ENCODE results near the gene TXN2. TPM values are rescaled to one million over a fixed set of nuclear protein-coding genes. Genes with fewer than 3 reads are reported as not detected.
A peak's percentile ranks its signal among the peaks of the same experiment; 100 is the strongest.

Gene TXN2
- total and polyA plus RNA-seq, 2 of the 4 experiments (the other 2 are of a cell fraction): 49.6 to 166 TPM

GRCh38 chr22:36463783-36464184 lies 17.7 kb downstream of the TXN2 start:
- TF ChIP-seq POLR2A (IDR thresholded peaks at IDR 0.05; ENCODE audit: low read depth, low read length): no peak
- TF ChIP-seq, protein P1, sequence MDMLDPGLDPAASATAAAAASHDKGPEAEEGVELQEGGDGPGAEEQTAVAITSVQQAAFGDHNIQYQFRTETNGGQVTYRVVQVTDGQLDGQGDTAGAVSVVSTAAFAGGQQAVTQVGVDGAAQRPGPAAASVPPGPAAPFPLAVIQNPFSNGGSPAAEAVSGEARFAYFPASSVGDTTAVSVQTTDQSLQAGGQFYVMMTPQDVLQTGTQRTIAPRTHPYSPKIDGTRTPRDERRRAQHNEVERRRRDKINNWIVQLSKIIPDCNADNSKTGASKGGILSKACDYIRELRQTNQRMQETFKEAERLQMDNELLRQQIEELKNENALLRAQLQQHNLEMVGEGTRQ (IDR thresholded peaks at IDR 0.05; ENCODE audit: low read depth, low read length): no peak
- TF ChIP-seq RCOR1 (IDR thresholded peaks at IDR 0.05; ENCODE audit: insufficient replicate concordance, low read length): no peak
- TF ChIP-seq MXI1 (IDR thresholded peaks at IDR 0.05; ENCODE audit: borderline replicate concordance, low read depth, low read length): no peak
- no peak for TF ChIP-seq NFE2L2 (IDR thresholded peaks at IDR 0.05; ENCODE audit: low read depth, low read length)
- TF ChIP-seq, protein P2, sequence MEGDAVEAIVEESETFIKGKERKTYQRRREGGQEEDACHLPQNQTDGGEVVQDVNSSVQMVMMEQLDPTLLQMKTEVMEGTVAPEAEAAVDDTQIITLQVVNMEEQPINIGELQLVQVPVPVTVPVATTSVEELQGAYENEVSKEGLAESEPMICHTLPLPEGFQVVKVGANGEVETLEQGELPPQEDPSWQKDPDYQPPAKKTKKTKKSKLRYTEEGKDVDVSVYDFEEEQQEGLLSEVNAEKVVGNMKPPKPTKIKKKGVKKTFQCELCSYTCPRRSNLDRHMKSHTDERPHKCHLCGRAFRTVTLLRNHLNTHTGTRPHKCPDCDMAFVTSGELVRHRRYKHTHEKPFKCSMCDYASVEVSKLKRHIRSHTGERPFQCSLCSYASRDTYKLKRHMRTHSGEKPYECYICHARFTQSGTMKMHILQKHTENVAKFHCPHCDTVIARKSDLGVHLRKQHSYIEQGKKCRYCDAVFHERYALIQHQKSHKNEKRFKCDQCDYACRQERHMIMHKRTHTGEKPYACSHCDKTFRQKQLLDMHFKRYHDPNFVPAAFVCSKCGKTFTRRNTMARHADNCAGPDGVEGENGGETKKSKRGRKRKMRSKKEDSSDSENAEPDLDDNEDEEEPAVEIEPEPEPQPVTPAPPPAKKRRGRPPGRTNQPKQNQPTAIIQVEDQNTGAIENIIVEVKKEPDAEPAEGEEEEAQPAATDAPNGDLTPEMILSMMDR (conservative IDR thresholded peaks at IDR 0.05; ENCODE audit: low read depth, low read length): no peak
- TF ChIP-seq RFX5 (IDR thresholded peaks at IDR 0.05; ENCODE audit: low read depth, low read length): no peak
- no peak for TF ChIP-seq MAFK (IDR thresholded peaks at IDR 0.05; ENCODE audit: low read depth, low read length)
- no peak for TF ChIP-seq SMC3 (IDR thresholded peaks at IDR 0.05; ENCODE audit: low read depth, low read length)
- TF ChIP-seq MAZ (IDR thresholded peaks at IDR 0.05; ENCODE audit: borderline replicate concordance, low read depth, low read length): no peak
- no peak for TF ChIP-seq RAD21 (IDR thresholded peaks at IDR 0.05; ENCODE audit: low read length)
- no peak for TF ChIP-seq CEBPB (IDR thresholded peaks at IDR 0.05; ENCODE audit: low read depth, low read length)
- TF ChIP-seq, protein P3, sequence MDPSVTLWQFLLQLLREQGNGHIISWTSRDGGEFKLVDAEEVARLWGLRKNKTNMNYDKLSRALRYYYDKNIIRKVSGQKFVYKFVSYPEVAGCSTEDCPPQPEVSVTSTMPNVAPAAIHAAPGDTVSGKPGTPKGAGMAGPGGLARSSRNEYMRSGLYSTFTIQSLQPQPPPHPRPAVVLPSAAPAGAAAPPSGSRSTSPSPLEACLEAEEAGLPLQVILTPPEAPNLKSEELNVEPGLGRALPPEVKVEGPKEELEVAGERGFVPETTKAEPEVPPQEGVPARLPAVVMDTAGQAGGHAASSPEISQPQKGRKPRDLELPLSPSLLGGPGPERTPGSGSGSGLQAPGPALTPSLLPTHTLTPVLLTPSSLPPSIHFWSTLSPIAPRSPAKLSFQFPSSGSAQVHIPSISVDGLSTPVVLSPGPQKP (IDR thresholded peaks at IDR 0.05; ENCODE audit: borderline replicate concordance, low read depth, low read length): no peak
- TF ChIP-seq CHD1 (IDR thresholded peaks at IDR 0.05; ENCODE audit: low read depth, low read length): no peak
- TF ChIP-seq FOS (IDR thresholded peaks at IDR 0.05; ENCODE audit: low read depth, low read length): no peak
- no peak for TF ChIP-seq BHLHE40 (IDR thresholded peaks at IDR 0.05; ENCODE audit: low read depth, low read length)
- Histone ChIP-seq H3K9ac (ENCODE audit: low read depth, low read length) (no peak overlapping the region), H3K4me1 (ENCODE audit: control insufficient read depth, insufficient read depth, low read length) (peaks cover 41% of the 10 kb centered on the region), H3K4me2 (ENCODE audit: low read depth, low read length) (no peak overlapping the region), H2BK5ac (ENCODE audit: low read depth, low read length, poor library complexity, severe bottlenecking) (peak overlapping the region; percentile 43), H3K36me3 (ENCODE audit: control insufficient read depth, insufficient read depth, low read length) (no peaks in the 10 kb centered on the region), H4K91ac (ENCODE audit: insufficient read depth, low read depth, low read length) (peak overlapping the region; percentile 89), H3K9me3 (ENCODE audit: control insufficient read depth, insufficient read depth, low read length) (no peaks in the 10 kb centered on the region), H4K20me1 (ENCODE audit: insufficient read depth, low read length) (peaks cover 7% of the 10 kb centered on the region), H3K14ac (replicated peaks; ENCODE audit: low read depth, low read length) (peak overlapping the region; percentile 60), H2AK5ac (ENCODE audit: low read depth, low read length) (peak overlapping the region; percentile 99), H4K8ac (ENCODE audit: low read depth in 2 of 2, low read length in 2 of 2) (peak overlapping the region in 1 of 2 experiments; percentile 26; a peak in 1 of 4 replicates), H3K27ac (ENCODE audit: insufficient read depth, low read length) (no peak overlapping the region), H2BK15ac (ENCODE audit: low read depth, low read length) (peak overlapping the region; percentile 66; the same call in 2 of the 3 replicates), H3K9me1 (ENCODE audit: insufficient read depth, low read length) (peaks cover 32% of the 10 kb centered on the region), H4K5ac (ENCODE audit: low read depth, low read length) (no peak overlapping the region), H3K27me3 (ENCODE audit: control insufficient read depth, insufficient read depth, low read length) (no peaks in the 10 kb centered on the region), H3K4ac (ENCODE audit: low read depth, low read length) (peak overlapping the region; percentile 97), H3K18ac (ENCODE audit: low read depth, low read length) (no peak overlapping the region), H2AK9ac (replicated peaks; ENCODE audit: low read depth, low read length, poor library complexity) (peak overlapping the region; percentile 73), H3K79me1 (ENCODE audit: low read depth in 1 of 2, low read length in 2 of 2) (peaks cover 11 to 68% of the 10 kb centered on the region in 2 experiments; a peak in 3 of 4 replicates), H2BK20ac (ENCODE audit: low read depth, low read length) (peak overlapping the region; percentile 93), H3K56ac (ENCODE audit: extremely low read depth, insufficient read depth, low read length) (no peak overlapping the region), H2BK120ac (ENCODE audit: low read depth, low read length) (peak overlapping the region; percentile 91), H3K4me3 (ENCODE audit: insufficient read depth, low read depth, low read length) (no peak overlapping the region), H3K23ac (ENCODE audit: low read depth, low read length) (0 out of 2 replicates have a peak overlapping the region, but pooled peaks have one; percentile 29), H2AFZ (replicated peaks; ENCODE audit: low read length, poor library complexity) (peak overlapping the region; percentile 33)
- intact Hi-C loops (cut with micrococcal nuclease): no loop called here
- in situ Hi-C loops (cut with MboI; ENCODE audit: low sequenced_read_pairs): no loop called here
- dilution Hi-C loops (cut with HindIII; ENCODE audit: low sequenced_read_pairs, unreplicated experiment): no loop called here
- DNase-seq (no peak), ATAC-seq (ENCODE audit: low read depth) (no peak)
- ChIA-PET POLR2A (ENCODE audit: unreplicated experiment) (interaction anchor here (1.3 kb wide), 1 partner anchor 76 kb away, joined by 4 read pairs; the partner anchor contains the start of gene MYH9), CTCF (interaction anchor here (0.6 kb wide), 1 partner anchor 246 kb away, joined by 3 read pairs; no protein-coding TSS in a partner anchor)
- BruUV-seq (replicated peaks): no TSS peak
- 89% methylated on average over 10 of the region's 17 CpGs; no CpG with 5 or more reads in 1 of the 2 experiments for WGBS, 2 experiments (ENCODE audit: extremely low coverage in 2 of 2, insufficient read length in 1 of 2)

Data from IMR-90 (cell line).